HG02759 (cell line): ENCODE data around the gene STAT5A.
"Not testable (repeated sequence)": the region's sequence is repeated elsewhere in the genome, so short reads cannot be mapped to it uniquely, and the experiment has no call there.

Experiments
- ATAC-seq: cut with Tn5 transposase; IDR thresholded peaks from one replicate; pipeline ENCODE4 v1.9.1; 2021; ENCODE audit warnings: mild to moderate bottlenecking, moderate library complexity; ENCODE audit not compliant: unreplicated experiment

The STAT5A gene

GRCh38 chr17:42305031-42305330 lies 16.7 kb downstream of the STAT5A start:
- not testable (repeated sequence) for ATAC-seq

GRCh38 chr17:42305543-42306384 lies 17.5 kb downstream of the STAT5A start:
- no peak for ATAC-seq

- ATAC-seq, result no peak
These were observed 18.0 kb downstream of the STAT5A start for GRCh38 chr17:42306385-42306667.

- ATAC-seq, result no peak
These were observed 19.1 kb downstream of the STAT5A start for GRCh38 chr17:42307362-42307927.

- ATAC-seq, result no peak
These were observed 20.1 kb downstream of the STAT5A start for GRCh38 chr17:42308446-42308845.

GRCh38 chr17:42309142-42309541 lies 20.8 kb downstream of the STAT5A start:
- ATAC-seq, result no peak

GRCh38 chr17:42309986-42310786 lies 21.9 kb downstream of the STAT5A start:
- ATAC-seq, result no peak

GRCh38 chr17:42310787-42311215 lies 22.5 kb downstream of the STAT5A start:
- no peak for ATAC-seq

- no peak for ATAC-seq
These were observed 23.1 kb downstream of the STAT5A start for GRCh38 chr17:42311240-42312034.

- no peak for ATAC-seq
These were observed 23.7 kb downstream of the STAT5A start for GRCh38 chr17:42312035-42312284.

GRCh38 chr17:42312285-42313130 lies 24.2 kb downstream of the STAT5A start:
- ATAC-seq, result peak; percentile 60

GRCh38 chr17:42313389-42313772 lies 25.1 kb downstream of the STAT5A start:
- ATAC-seq, result no peak

- ATAC-seq, result no peak
These were observed 25.7 kb downstream of the STAT5A start for GRCh38 chr17:42313773-42314566.

- no peak for ATAC-seq
These were observed 27.3 kb downstream of the STAT5A start for GRCh38 chr17:42315402-42316156.

- no peak for ATAC-seq
These were observed 28.5 kb downstream of the STAT5A start for GRCh38 chr17:42316755-42317154.

- ATAC-seq, result no peak
These were observed 29.1 kb downstream of the STAT5A start for GRCh38 chr17:42317266-42317845.

GRCh38 chr17:42317967-42318366 lies 29.7 kb downstream of the STAT5A start:
- not testable (repeated sequence) for ATAC-seq

- ATAC-seq, result no peak
These were observed 33.3 kb downstream of the STAT5A start for GRCh38 chr17:42321555-42321954.
